Trophoblast cell (in vitro differentiated cells and primary cell): ENCODE data around the gene TNFRSF8.
A peak's percentile ranks its signal among the peaks of the same experiment; 100 is the strongest.

ENCODE experiments used
- DNase-seq, 2 donors: peaks; one replicate each; pipeline ENCODE4 v3.0.0-alpha.2; 2016
- H2AFZ ChIP-seq: 2 replicates; pipeline ENCODE4 v1.6.1; 2013; ENCODE audit warnings: low read length, moderate library complexity, mild to moderate bottlenecking; ENCODE audit not compliant: insufficient read depth, poor library complexity
- H2AK5ac ChIP-seq: 2 replicates; pipeline ENCODE4 v1.6.1; 2013; ENCODE audit warnings: mild to moderate bottlenecking, low read length
- H2BK120ac ChIP-seq: 2 replicates; pipeline ENCODE4 v1.6.1; 2013; ENCODE audit warnings: low read length, mild to moderate bottlenecking, moderate library complexity; ENCODE audit not compliant: insufficient read depth, poor library complexity
- H2BK12ac ChIP-seq: 2 replicates; pipeline ENCODE4 v1.6.1; 2013; ENCODE audit warnings: mild to moderate bottlenecking, low read length, moderate library complexity
- H2BK5ac ChIP-seq: 2 replicates; pipeline ENCODE4 v1.6.1; 2013; ENCODE audit warnings: low read length, low read depth, moderate library complexity, mild to moderate bottlenecking; ENCODE audit not compliant: poor library complexity
- H3K14ac ChIP-seq: 2 replicates; pipeline ENCODE4 v1.6.1; 2013; ENCODE audit warnings: mild to moderate bottlenecking, low read length
- H3K18ac ChIP-seq: 2 replicates; pipeline ENCODE4 v1.6.1; 2013; ENCODE audit warnings: mild to moderate bottlenecking, low read length
- H3K23ac ChIP-seq: 2 replicates; pipeline ENCODE4 v1.6.1; 2013; ENCODE audit warnings: low read length
- H3K27ac ChIP-seq: 2 replicates; pipeline ENCODE4 v1.5.1; 2013; ENCODE audit warnings: low read depth, mild to moderate bottlenecking, inconsistent platforms, low read length, moderate library complexity
- H3K27me3 ChIP-seq: 2 replicates; pipeline ENCODE4 v1.6.1; 2013; ENCODE audit warnings: inconsistent platforms, mild to moderate bottlenecking, low read length, moderate library complexity; ENCODE audit not compliant: insufficient read depth
- H3K36me3 ChIP-seq, 2 experiments: 1 replicate in 1 of 2; 2 replicates in 1 of 2; pipeline ENCODE4 v1.6.1; 2013; ENCODE audit warnings: low read length in 2 of 2, mild to moderate bottlenecking in 2 of 2, moderate library complexity in 1 of 2; ENCODE audit not compliant: insufficient read depth in 2 of 2, control insufficient read depth in 1 of 2
- H3K4ac ChIP-seq: 2 replicates; pipeline ENCODE4 v1.6.1; 2013; ENCODE audit warnings: low read depth, mild to moderate bottlenecking, low read length, moderate library complexity
- H3K4me1 ChIP-seq, 2 experiments: 1 replicate in 1 of 2; 2 replicates in 1 of 2; pipeline ENCODE4 v1.6.1; 2013; ENCODE audit warnings: low read length in 2 of 2, mild to moderate bottlenecking in 2 of 2, moderate library complexity in 1 of 2; ENCODE audit not compliant: insufficient read depth in 2 of 2, control insufficient read depth in 1 of 2
- H3K4me2 ChIP-seq: 2 replicates; pipeline ENCODE4 v1.6.1; 2013; ENCODE audit warnings: inconsistent platforms, mild to moderate bottlenecking, low read length, moderate library complexity
- H3K4me3 ChIP-seq: 2 replicates; pipeline ENCODE4 v1.5.1; 2013; ENCODE audit warnings: mild to moderate bottlenecking, low read depth, low read length, inconsistent platforms
- H3K79me1 ChIP-seq: one replicate; pipeline ENCODE4 v1.6.1; 2013; ENCODE audit warnings: low read length
- H3K79me2 ChIP-seq: 2 replicates; pipeline ENCODE4 v1.6.1; 2013; ENCODE audit warnings: low read length, mild to moderate bottlenecking; ENCODE audit not compliant: control insufficient read depth, insufficient read depth, poor library complexity
- H3K9ac ChIP-seq: 2 replicates; pipeline ENCODE4 v1.6.1; 2013; ENCODE audit warnings: mild to moderate bottlenecking, low read length
- H3K9me3 ChIP-seq: 2 replicates; pipeline ENCODE4 v1.6.1; 2013; ENCODE audit warnings: low read depth, mild to moderate bottlenecking, control low read depth, inconsistent platforms, low read length; ENCODE audit not compliant: insufficient read depth
- H4K12ac ChIP-seq: 2 replicates; pipeline ENCODE4 v1.6.1; 2013; ENCODE audit warnings: low read depth, mild to moderate bottlenecking, low read length, moderate library complexity
- H4K8ac ChIP-seq: 2 replicates; pipeline ENCODE4 v1.6.1; 2013; ENCODE audit warnings: low read depth, mild to moderate bottlenecking, low read length, moderate library complexity
- H4K91ac ChIP-seq: one replicate; pipeline ENCODE4 v1.6.1; 2013; ENCODE audit warnings: low read depth, mild to moderate bottlenecking, low read length, moderate library complexity
- WGBS: extraction: QIAGEN DNeasy Blood & Tissue Kit; methylation state at CpG from one replicate; pipeline ENCODE4 v1.1.7; 2013; ENCODE audit warnings: missing lambda C conversion rate; ENCODE audit not compliant: insufficient read length, insufficient coverage; ENCODE audit errors: extremely low coverage; 5-methylcytosine and 5-hydroxymethylcytosine counted together

The TNFRSF8 gene

DNA sequence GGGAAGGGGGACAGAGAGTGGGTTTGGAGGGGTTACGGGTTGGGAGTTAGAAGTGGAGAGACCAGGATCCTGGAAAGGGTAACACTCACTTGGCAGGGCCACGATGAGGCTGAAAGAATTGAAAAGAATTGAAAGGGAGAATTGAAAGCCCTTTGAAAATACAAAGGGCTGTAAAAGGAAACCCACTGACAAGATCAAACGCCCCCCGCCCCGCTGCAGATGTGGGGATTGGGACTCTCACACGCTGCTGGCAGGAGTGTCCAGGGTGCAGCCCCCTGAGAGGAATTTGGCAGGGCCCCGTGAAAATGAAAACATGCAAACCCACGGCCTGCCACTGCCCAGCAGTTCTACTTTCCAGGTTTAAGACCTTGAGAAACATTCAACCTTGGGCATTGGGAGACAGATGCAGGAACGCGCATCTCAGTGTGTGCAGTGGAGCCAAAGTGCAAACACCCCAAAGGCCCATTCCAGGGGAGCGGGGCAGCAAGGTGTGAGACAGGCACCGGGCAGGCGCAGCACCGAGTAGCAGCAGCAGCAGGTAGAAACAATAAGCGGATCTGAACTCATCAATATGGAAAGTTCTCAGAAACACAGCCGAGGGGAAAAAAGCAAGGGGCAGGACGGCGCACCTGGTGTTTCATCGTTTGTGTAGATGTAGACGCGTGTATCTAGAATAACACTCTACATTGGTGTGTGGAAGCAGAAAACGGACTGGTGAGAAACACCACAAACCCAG, 95.4 kb downstream of the TNFRSF8 start:
- peak overlapping the region; percentile 61 for H4K8ac ChIP-seq
- H3K36me3 ChIP-seq, result no peaks in the 10 kb centered on the region
- peak overlapping the region; percentile 76 for H3K14ac ChIP-seq
- no peak overlapping the region for H3K23ac ChIP-seq
- H2AFZ ChIP-seq, result no peak overlapping the region
- H3K79me2 ChIP-seq, result no peaks in the 10 kb centered on the region
- peak overlapping the region; percentile 35 for H2BK5ac ChIP-seq
- peak overlapping the region; percentile 13 for H3K4ac ChIP-seq
- H3K18ac ChIP-seq, result peak overlapping the region; percentile 47
- H2AK5ac ChIP-seq, result peak overlapping the region; percentile 78
- H2BK12ac ChIP-seq, result peak overlapping the region; percentile 92
- no peak overlapping the region for H4K12ac ChIP-seq
- no CpG with 5 or more reads among the region's 22 CpGs for WGBS
- H3K4me2 ChIP-seq, result no peak overlapping the region
- peak overlapping the region; percentile 84 for H4K91ac ChIP-seq
- H3K9ac ChIP-seq, result no peak overlapping the region
- H3K4me1 ChIP-seq, result peaks cover 15 to 25% of the 10 kb centered on the region in 2 experiments
- peak overlapping the region; percentile 74 for H2BK120ac ChIP-seq
- no peak overlapping the region for H3K27ac ChIP-seq
- peaks cover 14% of the 10 kb centered on the region for H3K79me1 ChIP-seq
- peaks cover 5% of the 10 kb centered on the region for H3K9me3 ChIP-seq
- no peaks in the 10 kb centered on the region for H3K27me3 ChIP-seq
- no peak overlapping the region for H3K4me3 ChIP-seq
- no peak for DNase-seq

DNA sequence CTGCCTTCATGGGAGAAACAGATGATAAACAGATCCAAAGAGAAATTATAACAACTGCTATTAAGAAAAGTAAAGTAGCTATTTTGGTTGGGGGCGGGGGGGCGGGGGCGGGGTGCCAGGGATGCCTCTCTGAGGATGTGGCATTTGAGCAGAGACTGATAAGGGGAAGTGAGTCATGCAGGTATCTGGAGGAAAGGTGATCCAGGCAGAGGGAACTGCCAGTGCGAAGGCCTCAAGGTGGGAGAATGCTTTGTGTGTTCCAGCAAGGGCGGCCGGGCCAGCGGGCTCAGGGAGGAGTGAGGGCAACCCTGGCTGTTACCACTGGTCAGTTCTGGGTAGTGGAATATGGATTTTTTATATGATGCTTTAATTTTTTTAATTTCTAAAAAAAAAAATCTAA, 96.7 kb downstream of the TNFRSF8 start:
- no peaks in the 10 kb centered on the region for H3K79me2 ChIP-seq
- peaks cover 15 to 24% of the 10 kb centered on the region in 2 experiments for H3K4me1 ChIP-seq
- peaks cover 24% of the 10 kb centered on the region for H3K79me1 ChIP-seq
- H3K4me3 ChIP-seq, result no peak overlapping the region
- no peak overlapping the region for H2BK12ac ChIP-seq
- H3K23ac ChIP-seq, result no peak overlapping the region
- H4K91ac ChIP-seq, result no peak overlapping the region
- H3K18ac ChIP-seq, result no peak overlapping the region
- no peak overlapping the region for H2AK5ac ChIP-seq
- H3K4ac ChIP-seq, result no peak overlapping the region
- no peaks in the 10 kb centered on the region for H3K36me3 ChIP-seq
- peaks cover 4% of the 10 kb centered on the region for H3K9me3 ChIP-seq
- peak; percentile 75 to 87 for DNase-seq
- no peak overlapping the region for H3K9ac ChIP-seq
- H4K8ac ChIP-seq, result no peak overlapping the region
- no peak overlapping the region for H2BK5ac ChIP-seq
- no peak overlapping the region for H3K4me2 ChIP-seq
- WGBS, result no CpG with 5 or more reads among the region's 7 CpGs
- H4K12ac ChIP-seq, result no peak overlapping the region
- H3K14ac ChIP-seq, result no peak overlapping the region
- H3K27me3 ChIP-seq, result no peaks in the 10 kb centered on the region
- no peak overlapping the region for H2AFZ ChIP-seq
- no peak overlapping the region for H3K27ac ChIP-seq
- no peak overlapping the region for H2BK120ac ChIP-seq

DNA sequence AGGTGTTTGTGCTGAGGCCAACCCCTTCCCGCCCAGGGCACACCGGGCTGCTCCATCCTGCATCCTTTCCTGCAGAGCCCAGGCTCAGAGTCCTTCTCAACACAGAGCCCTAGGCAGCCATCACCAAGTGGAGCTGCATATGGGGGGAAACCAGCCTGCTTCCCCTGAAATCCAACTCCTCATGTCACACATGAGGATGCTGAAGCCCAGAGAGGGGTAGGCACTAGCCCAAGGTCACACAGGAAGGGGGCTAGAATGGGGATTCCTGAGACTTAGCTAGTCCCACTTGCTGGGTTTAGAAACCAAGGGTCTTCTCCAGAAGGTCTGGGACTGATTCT, 98.2 kb downstream of the TNFRSF8 start:
- H2BK12ac ChIP-seq, result peak overlapping the region; percentile 5
- peaks cover 15 to 24% of the 10 kb centered on the region in 2 experiments for H3K4me1 ChIP-seq
- peaks cover 24% of the 10 kb centered on the region for H3K79me1 ChIP-seq
- H3K14ac ChIP-seq, result no peak overlapping the region
- no peaks in the 10 kb centered on the region for H3K9me3 ChIP-seq
- H4K8ac ChIP-seq, result no peak overlapping the region
- no peak overlapping the region for H3K4me3 ChIP-seq
- DNase-seq, result no peak
- no peak overlapping the region for H3K23ac ChIP-seq
- no peak overlapping the region for H2AFZ ChIP-seq
- no peak overlapping the region for H3K9ac ChIP-seq
- no peak overlapping the region for H2AK5ac ChIP-seq
- H2BK5ac ChIP-seq, result peak overlapping the region; percentile 2
- H3K79me2 ChIP-seq, result no peaks in the 10 kb centered on the region
- peak overlapping the region; percentile 7 for H2BK120ac ChIP-seq
- H3K27ac ChIP-seq, result no peak overlapping the region
- H3K4ac ChIP-seq, result no peak overlapping the region
- no peak overlapping the region for H3K4me2 ChIP-seq
- peak overlapping the region; percentile 21 for H4K91ac ChIP-seq
- H3K27me3 ChIP-seq, result no peaks in the 10 kb centered on the region
- no peak overlapping the region for H3K18ac ChIP-seq
- H3K36me3 ChIP-seq, result no peaks in the 10 kb centered on the region
- no CpG with 5 or more reads among the region's 2 CpGs for WGBS
- no peak overlapping the region for H4K12ac ChIP-seq

DNA sequence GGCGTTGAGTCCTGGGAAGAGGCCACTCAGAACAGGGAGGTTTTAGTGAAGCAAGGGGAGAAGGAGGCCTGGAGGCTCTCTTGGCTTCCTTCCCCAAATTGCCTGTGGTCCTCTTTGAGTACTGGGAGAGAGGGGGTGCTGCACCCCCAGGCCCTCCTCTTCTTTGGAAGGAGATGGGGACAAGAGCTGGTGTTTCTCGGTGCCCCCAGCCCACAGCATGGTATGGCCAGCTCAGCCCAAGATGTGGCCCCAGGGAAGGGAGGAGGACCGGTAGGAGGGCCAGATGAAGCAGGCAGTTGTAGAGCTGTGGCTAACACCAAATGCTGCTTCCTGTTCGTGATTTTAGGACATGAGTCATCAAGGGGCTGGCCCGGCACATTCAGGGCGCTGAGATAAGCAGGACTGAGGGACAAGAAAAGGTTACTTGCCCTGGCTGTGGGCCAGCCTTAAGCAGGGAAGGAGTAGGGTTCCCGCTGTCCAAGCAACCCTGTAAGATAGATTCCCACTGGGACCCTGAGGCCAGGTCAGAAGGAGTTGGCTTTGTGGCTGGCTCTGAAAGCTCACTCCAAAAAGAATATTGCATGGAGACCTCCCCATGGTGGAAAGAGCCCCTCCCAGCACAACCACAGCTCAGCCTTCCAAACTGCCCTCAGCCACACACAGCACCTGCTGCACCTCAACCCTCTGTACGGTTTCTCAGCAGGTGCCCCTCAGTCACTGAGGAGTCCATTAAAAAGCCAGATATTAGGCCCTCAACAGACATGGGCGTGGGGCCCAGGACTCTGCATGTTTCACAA, 98.8 kb downstream of the TNFRSF8 start:
- Histone ChIP-seq H2BK12ac (peak overlapping the region; percentile 20), H4K12ac (no peak overlapping the region), H3K4ac (no peak overlapping the region), H2AFZ (no peak overlapping the region), H3K27me3 (no peaks in the 10 kb centered on the region), H2AK5ac (no peak overlapping the region), H3K4me2 (no peak overlapping the region), H3K4me1 (peaks cover 18 to 27% of the 10 kb centered on the region in 2 experiments), H3K79me1 (peaks cover 24% of the 10 kb centered on the region), H3K36me3 (no peaks in the 10 kb centered on the region), H3K23ac (no peak overlapping the region), H3K9ac (no peak overlapping the region), H3K9me3 (no peaks in the 10 kb centered on the region), H3K4me3 (no peak overlapping the region), H3K14ac (peak overlapping the region; percentile 10), H4K8ac (peak overlapping the region; percentile 3), H2BK120ac (peak overlapping the region; percentile 9), H3K27ac (no peak overlapping the region), H2BK5ac (peak overlapping the region; percentile 2), H3K18ac (no peak overlapping the region), H3K79me2 (no peaks in the 10 kb centered on the region), H4K91ac (peak overlapping the region; percentile 41)
- DNase-seq, result peak; percentile 81 to 87
- WGBS, result no CpG with 5 or more reads among the region's 9 CpGs
